ENCODE measurements around the gene AMIGO1.

The AMIGO1 gene, protein sequence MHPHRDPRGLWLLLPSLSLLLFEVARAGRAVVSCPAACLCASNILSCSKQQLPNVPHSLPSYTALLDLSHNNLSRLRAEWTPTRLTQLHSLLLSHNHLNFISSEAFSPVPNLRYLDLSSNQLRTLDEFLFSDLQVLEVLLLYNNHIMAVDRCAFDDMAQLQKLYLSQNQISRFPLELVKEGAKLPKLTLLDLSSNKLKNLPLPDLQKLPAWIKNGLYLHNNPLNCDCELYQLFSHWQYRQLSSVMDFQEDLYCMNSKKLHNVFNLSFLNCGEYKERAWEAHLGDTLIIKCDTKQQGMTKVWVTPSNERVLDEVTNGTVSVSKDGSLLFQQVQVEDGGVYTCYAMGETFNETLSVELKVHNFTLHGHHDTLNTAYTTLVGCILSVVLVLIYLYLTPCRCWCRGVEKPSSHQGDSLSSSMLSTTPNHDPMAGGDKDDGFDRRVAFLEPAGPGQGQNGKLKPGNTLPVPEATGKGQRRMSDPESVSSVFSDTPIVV

DNA sequence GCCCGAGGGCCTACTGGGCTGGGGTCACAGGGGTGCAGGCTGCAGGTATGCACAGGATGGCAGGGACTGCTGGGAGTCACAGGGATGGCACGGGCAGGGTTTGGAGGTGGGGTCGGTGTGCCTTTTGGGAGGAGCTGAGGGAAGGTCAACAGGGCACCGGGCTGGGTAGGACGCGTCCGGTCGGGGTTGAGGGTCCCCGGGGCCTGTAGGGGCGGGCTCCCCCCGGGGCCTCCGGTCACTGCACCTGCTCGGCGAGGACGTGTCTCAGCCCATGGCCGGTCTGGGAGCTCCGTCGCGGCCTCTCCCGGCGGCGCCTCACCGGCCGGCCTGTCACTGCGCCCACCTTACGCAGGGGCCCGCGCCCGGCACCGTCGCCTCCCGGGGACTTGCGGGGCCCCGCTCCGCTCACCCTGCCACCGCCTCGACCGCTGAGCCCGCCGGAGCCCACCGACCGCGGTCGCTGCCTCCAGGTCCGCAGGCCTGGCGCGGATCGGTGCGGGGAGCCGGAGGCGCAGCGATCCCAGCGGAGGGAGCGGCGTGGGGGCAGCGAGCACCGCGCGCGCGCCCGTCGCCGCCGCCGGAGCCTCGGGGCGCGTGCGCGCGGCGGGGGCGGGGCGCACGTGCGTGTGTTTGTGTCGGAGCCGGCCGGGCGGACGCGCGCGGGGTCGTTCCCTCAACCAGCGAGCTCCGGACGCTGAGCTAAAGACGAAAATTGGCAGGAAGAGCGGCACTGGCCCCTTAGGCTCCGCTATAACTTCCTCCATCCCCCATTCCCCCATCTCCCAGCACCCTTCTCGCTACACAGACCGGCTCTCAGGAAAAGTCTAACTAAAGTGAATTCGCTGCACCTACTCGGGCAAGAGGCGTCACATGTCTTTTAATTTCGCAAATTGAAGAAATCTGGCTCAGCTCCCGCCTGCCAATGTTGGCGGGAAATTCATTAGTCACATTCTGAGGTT is at the start of gene AMIGO1:
AMIGO1 (minus strand) TSS at position 552 of the 959 bp plus-strand sequence. CDS start 815 bp downstream, outside the sequence.
- in situ Hi-C loops (cut with MboI; ENCODE audit: low sequenced_read_pairs): no loop called here

- in situ Hi-C loops (cut with MboI; ENCODE audit: low sequenced_read_pairs): no loop called here
These were observed 48.0 kb upstream of the AMIGO1 start for GRCh38 chr1:109557520-109557919.

DNA sequence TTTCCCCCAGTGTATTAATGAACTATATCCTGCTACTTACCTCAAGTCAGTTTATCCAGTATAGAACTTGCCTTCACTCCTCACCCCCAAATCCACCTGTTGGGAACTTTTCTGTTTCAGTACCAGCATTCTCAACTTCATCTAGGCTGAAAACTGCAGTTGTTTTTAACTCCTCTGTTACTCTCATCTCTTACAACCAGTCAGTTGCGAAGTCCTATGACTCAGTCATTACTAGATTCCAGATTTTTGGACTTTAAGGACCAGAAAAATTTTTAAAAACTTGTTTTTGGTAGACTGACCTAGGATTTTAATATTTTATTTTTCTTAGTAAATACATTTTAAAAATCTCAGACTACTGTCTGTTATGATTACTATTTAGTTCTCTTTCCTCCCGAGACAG is 47.0 kb upstream of the AMIGO1 start:
- in situ Hi-C loops (cut with MboI; ENCODE audit: low sequenced_read_pairs): no loop called here

GRCh38 chr1:109548321-109549267 is 39.1 kb upstream of the AMIGO1 start, which contains the start of gene GNAI3:
Gene GNAI3 (plus strand): TSS chr1:109548615. CDS start chr1:109548721, 106 bp downstream.
- in situ Hi-C loops (cut with MboI; ENCODE audit: low sequenced_read_pairs): loop anchor here (5.0 to 25.0 kb wide), 3 partner anchors 86 to 439 kb away; partner anchors contain the start of gene AHCYL1

DNA sequence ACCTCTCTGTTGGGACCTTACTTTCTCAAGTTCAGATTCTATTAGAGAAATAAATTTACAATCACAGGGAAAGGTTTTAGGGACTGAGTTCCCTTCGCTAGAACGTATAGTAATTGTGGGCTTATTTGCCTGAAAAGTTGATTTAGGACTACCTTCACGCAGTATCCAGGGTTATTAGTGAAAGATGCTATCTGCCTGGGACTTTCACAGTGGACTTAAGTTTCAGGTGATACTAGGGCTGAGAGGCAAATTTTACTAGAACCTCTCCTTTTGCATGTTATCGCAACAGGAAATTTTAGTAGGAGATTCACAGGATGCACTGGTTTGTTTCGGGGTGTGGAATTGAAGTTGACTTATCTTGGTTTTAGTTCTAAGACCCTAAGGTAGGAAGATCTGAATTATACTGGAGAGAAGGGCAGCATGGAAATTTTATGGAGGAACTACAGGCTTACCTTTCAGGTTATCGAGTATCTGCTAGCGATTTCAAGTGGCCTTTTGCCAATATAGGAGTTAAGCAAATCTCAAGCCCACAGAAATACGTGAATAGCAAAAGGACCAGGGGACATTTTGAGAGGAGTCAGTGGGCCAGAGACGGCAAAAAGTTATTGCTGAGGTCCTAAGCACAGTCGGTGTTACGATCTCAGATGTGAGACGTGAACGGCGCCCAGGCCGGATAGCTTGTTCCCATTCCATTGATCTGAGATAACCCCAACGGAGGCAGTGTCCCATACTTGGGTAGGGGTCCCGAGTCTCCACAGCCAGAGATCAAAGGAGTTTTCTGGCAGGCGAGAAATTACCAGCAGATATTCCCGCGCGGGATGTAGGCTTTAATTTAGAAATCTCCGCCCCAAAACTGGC is 38.2 kb upstream of the AMIGO1 start:
- in situ Hi-C loops (cut with MboI; ENCODE audit: low sequenced_read_pairs): loop anchor here (5.0 to 25.0 kb wide), 3 partner anchors 87 to 440 kb away; partner anchors contain the start of gene AHCYL1

GRCh38 chr1:109546311-109547109 is 37.0 kb upstream of the AMIGO1 start:
- in situ Hi-C loops (cut with MboI; ENCODE audit: low sequenced_read_pairs): loop anchor here (5.0 to 25.0 kb wide), 3 partner anchors 88 to 441 kb away; partner anchors contain the start of gene AHCYL1

GRCh38 chr1:109543988-109544735 is 34.6 kb upstream of the AMIGO1 start:
- in situ Hi-C loops (cut with MboI; ENCODE audit: low sequenced_read_pairs): loop anchor here (10.0 to 25.0 kb wide), 2 partner anchors 91 to 443 kb away; partner anchors contain the start of gene AHCYL1

DNA sequence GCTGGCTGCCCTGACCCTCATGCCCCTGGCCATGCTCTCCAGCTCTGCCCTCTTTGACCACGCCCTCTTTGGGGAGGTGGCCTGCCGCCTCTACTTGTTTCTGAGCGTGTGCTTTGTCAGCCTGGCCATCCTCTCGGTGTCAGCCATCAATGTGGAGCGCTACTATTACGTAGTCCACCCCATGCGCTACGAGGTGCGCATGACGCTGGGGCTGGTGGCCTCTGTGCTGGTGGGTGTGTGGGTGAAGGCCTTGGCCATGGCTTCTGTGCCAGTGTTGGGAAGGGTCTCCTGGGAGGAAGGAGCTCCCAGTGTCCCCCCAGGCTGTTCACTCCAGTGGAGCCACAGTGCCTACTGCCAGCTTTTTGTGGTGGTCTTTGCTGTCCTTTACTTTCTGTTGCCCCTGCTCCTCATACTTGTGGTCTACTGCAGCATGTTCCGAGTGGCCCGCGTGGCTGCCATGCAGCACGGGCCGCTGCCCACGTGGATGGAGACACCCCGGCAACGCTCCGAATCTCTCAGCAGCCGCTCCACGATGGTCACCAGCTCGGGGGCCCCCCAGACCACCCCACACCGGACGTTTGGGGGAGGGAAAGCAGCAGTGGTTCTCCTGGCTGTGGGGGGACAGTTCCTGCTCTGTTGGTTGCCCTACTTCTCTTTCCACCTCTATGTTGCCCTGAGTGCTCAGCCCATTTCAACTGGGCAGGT is 33.9 kb upstream of the AMIGO1 start:
- in situ Hi-C loops (cut with MboI; ENCODE audit: low sequenced_read_pairs): loop anchor here (10.0 to 25.0 kb wide), 2 partner anchors 91 to 444 kb away; partner anchors contain the start of gene AHCYL1

GRCh38 chr1:109542657-109543056 is 33.1 kb upstream of the AMIGO1 start:
- in situ Hi-C loops (cut with MboI; ENCODE audit: low sequenced_read_pairs): loop anchor here (10.0 to 25.0 kb wide), 2 partner anchors 92 to 445 kb away; partner anchors contain the start of gene AHCYL1

- in situ Hi-C loops (cut with MboI; ENCODE audit: low sequenced_read_pairs): loop anchor here (10.0 to 25.0 kb wide), 2 partner anchors 94 to 446 kb away; partner anchors contain the start of gene AHCYL1
These were observed 31.6 kb upstream of the AMIGO1 start for GRCh38 chr1:109541102-109541501.

GRCh38 chr1:109539676-109540075 is 30.1 kb upstream of the AMIGO1 start, which contains the start of gene GPR61:
Gene GPR61 (plus strand): TSS chr1:109539872. CDS start chr1:109543023, 3,151 bp downstream.
- in situ Hi-C loops (cut with MboI; ENCODE audit: low sequenced_read_pairs): loop anchor here (5.0 to 25.0 kb wide), 4 partner anchors 42 to 448 kb away; partner anchors contain the start of gene AHCYL1

DNA sequence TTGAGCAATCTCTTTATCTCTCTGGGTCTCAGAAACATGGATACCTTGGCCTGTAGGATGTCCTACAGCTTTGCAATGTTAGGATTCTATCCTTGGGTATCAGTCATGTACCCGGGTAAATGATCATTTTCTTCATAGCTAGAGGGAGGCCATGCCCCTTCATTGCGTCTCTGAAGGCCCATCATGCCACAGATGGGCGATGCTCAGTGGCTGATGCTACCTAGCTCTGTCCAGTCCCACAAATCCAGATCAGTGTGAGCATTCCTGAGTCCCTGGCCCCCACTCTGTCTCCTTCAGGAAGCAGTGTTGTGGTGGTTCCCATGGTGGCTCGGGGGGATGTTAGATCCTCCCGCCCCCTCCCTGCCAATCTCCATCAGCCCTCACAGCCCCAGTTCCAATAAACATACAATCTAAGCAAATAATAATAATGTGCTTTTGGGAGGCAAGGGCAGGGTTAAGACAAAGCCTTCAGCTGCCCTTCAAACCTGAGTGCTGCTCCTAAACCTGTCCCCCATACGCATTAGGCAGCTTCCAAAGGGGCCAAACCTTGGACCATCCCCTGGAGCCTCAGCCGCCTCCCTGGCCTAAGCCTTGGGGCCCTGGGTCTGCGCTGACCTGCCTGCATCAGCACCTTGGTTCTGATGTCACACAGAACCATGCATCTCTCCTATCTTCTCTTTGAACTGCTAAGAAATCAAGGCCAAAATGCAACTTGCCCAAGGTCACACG is 29.5 kb upstream of the AMIGO1 start:
- in situ Hi-C loops (cut with MboI; ENCODE audit: low sequenced_read_pairs): loop anchor here (5.0 to 25.0 kb wide), 3 partner anchors 42 to 448 kb away; partner anchors contain the start of gene AHCYL1

GRCh38 chr1:109537450-109538178 is 28.1 kb upstream of the AMIGO1 start:
- in situ Hi-C loops (cut with MboI; ENCODE audit: low sequenced_read_pairs): loop anchor here (5.0 to 25.0 kb wide), 3 partner anchors 40 to 450 kb away; partner anchors contain the start of gene AHCYL1

DNA sequence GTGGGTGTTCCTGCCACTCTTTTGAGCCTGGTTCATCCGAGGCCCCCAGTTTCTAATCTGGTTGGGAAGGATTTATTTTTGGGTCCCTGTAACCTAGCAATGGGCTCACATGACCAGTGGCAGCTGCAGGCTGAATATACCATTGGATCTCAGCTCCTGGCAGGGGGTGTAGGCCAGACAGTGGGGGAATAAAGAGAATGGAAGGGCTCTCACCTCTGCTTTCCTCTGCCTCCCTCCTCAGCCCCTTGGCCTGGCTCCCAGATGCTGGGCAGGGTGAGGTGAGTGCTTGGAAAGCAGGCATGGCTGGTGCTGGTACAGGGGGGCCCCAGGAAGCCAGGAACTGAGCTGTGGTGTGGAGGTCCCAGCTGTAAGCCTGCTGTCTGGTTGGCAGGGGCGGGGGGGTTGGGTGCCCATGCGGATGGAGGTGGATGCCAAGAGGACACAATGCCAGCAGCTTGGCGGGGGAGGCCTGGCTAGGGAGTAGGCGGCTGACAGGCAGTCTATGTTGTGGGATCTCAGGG is 26.5 kb upstream of the AMIGO1 start:
- in situ Hi-C loops (cut with MboI; ENCODE audit: low sequenced_read_pairs): loop anchor here (5.0 to 25.0 kb wide), 3 partner anchors 39 to 451 kb away; partner anchors contain the start of gene AHCYL1
